HG02623 (cell line): ENCODE data around the gene DNAJC8.
A peak's percentile ranks its signal among the peaks of the same experiment; 100 is the strongest.

Experiments
- ATAC-seq: cut with Tn5 transposase; IDR thresholded peaks from one replicate; pipeline ENCODE4 v1.9.1; 2021; ENCODE audit warnings: moderate library complexity; ENCODE audit not compliant: unreplicated experiment

DNAJC8 gene

DNA sequence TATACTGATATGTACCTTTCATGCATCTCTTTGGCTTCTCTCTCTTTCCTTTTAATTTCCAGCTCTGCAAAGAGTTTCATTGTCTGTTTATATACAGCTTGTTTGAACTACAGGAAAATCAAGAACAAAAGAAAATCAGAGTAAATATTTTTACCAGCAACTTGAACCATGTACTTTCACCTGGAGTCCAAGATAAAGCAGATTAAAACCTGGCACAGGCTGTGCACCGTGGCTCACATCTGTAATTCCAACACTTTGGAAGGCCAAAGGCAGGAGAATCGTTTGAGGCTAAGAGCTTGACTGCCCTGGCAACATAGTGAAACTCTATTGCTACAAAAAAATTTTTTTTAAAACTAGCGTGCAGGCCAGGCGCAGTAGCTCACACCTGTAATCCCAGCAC lies 27.6 kb downstream of the DNAJC8 start:
- ATAC-seq, result no peak

DNA sequence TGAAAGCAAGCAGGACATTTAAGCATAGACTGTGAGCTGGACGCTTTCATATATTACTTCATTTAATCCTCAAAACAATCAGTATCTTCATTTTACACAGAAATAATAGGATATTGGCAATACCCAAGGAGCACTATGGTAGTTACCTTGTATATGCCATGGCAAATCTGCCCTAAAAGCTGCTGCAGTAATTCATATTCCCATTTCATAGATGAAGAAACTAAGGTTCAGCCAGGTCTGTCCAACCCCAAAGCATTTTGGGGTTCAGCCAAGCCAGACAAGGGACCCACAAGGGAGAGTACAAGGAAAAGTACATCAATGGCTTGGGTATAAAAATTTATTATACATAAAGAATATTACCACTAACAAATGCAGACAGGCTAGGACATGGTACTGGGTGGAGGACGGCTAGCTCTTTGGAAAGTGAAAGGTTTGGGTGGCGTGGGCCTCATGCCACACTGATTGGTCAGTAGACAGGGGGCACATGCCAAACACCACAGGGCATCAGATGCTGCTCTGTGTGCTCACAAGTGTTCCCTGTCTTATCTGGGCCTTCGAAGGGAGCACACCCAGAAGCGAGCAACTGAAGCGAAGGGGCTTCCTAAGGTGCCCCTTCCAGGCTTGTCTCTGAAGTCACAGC lies 32.5 kb downstream of the DNAJC8 start:
- no peak for ATAC-seq

DNA sequence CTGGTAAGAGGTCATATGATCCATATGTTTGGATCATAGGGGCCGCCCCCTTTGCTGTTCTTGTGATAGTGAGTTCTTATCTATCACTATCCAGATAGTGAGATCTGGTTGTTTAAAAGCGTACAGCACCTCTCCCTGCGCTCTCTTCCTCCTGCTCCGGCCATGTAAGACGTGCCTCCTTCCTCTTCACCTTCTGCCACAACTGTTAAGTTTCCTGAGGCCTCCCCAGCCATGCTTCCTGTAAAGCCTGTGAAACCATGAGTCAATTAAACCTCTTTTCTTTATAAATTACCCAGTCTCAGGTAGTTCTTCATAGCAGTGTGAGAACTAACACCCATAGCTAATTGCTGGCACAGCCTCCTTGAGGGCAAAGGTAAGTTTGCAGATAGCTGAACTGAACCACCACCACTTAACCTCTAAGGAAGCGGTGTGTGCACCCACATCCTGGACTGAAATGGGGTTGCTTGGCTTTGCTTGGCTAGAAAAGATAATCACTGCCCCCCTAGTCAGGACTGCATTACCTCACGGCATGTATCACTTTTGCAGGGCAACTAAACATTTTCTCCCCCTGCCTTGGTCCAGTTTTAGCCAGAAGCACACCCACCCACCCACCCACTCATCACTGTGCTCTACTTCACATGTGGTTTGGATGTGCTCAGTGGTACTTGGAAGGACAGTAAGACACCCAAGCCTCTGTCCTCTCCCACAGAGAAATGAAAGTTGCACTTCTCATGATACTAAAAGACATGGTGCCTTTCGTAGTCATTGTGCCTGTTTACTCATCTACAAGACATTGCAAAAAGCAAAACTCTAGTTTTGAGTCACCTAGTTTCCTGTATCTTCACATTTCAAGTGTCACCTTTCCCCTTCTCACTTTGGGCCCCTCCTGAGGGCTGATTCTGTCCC lies 33.2 kb downstream of the DNAJC8 start:
- peak; percentile 77 for ATAC-seq

DNA sequence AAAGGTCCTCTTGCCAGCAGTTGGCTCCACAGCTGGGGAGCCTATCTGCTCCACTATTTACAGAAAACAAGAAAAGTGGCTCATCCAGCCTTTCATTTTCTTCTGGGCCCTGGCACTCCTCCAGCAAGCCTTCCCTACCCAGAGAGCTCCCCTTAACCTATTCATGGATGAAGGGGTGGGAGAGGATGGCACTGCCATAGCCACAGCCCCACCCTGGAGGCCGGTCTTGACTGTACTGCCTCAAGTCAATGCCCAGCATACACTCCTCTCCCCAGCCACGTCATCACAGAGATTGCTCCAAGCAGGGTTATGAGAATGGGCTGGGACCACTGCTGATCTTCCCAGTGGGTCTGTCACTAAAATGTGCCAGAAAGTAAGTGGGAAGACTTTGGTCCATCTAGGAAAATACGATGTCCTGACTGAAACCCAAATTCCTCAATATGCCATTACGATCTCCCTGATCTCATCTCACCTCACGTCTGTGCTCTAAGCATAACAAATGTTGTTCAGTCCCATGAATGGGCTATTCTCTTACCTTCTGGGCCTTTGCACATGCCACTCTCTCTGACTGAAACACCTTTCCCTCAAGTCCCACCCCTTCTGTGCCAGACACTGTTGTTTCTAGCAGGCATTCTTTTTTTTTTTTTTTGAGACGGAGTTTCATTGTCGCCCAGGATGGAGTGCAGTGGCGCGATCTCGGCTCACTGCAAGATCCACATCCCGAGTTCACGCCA lies 35.0 kb downstream of the DNAJC8 start:
- no peak for ATAC-seq

DNA sequence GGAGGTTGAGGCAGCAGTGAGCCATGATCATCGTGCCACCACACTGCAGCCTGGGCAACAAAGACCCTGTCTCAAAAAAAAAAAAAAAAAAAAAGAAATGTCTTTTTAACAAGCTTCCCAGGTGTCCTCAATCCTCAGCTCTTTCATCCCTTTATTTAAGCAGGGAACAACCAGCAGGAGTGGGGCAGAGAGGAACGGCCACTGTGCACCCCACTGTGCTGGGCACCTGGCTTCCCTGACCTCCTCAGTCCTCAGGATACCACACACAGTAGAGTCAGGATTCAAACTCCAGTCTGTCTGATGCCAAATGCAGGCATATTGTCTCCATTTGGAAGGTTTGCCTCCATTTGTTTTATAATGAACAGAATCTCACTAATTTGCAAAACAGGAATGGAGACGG lies 36.5 kb downstream of the DNAJC8 start:
- ATAC-seq, result no peak

DNA sequence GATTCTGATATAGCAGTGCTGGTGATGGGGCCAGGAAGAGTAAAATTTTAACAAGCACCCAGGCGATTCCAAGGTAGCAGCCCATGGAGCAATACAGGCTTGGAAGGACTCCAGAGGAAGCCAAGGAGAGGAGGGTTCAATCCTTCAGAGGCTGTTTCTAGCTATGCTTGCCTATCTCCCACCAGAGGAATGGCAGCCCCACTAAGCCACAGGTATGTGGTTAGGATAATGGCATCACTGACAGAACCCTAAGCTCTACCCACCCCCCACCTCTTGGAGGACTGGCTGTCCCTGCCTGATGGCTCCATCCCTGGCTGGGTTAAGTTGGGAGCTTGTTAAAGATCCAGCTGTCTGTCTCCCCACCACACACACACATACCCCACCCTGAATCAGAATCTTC lies 37.0 kb downstream of the DNAJC8 start:
- no peak for ATAC-seq

DNA sequence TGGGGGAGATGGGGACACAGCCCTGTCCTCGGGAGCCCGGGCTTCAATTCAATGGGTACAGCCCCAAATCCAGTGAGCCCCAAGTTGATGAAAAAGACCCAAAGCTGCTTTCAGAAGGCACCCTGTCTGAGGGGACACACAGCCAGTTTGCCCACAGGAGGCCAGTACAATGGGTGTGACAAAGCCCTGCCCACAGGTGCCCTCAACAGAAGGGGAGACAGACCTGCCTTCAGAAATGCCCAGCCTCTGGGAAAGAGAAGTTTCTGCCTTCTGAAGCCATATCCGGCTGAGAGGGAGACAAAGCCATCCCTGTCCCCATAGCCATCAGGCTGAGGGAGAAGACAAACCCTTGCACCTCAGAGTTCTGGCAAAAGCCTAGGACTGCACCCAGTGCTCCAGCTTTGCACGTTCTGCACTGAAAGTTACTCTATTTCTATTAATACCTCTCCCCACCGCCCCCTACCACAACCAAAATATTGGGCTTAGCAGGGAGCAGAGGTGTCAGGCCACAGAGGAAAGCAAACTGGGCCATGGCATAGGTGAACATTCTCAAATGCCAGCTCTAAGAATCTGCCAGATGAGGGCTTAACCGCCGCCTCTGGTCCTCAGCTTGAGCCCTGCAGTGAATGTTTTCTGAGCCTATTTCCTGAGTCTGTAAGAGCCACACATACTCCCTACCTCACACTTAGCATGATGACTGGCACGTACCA lies 38.3 kb downstream of the DNAJC8 start:
- ATAC-seq, result no peak

DNA sequence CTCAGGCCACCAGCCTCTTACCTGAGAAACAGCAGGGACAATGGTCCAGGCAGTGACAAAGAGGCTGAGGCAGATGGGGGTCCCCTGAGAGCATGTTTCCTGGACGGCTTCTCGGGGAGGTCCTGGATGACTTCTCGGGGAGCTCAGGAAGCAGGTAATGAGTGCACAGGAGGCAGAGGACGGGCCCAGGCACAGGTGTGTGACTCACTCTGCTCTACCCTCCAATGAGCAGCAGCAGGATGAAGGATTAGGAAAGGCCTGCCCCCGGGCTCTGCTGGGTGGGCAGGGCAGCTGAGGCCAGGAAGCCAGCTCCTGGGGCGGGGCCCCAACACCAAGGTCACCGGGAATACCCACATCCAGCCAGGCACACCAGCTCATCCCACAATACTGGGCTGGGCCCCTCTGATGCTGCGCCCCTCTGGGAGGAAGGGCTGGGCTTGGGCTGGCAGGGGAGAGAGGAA lies 39.1 kb downstream of the DNAJC8 start:
- no peak for ATAC-seq

DNA sequence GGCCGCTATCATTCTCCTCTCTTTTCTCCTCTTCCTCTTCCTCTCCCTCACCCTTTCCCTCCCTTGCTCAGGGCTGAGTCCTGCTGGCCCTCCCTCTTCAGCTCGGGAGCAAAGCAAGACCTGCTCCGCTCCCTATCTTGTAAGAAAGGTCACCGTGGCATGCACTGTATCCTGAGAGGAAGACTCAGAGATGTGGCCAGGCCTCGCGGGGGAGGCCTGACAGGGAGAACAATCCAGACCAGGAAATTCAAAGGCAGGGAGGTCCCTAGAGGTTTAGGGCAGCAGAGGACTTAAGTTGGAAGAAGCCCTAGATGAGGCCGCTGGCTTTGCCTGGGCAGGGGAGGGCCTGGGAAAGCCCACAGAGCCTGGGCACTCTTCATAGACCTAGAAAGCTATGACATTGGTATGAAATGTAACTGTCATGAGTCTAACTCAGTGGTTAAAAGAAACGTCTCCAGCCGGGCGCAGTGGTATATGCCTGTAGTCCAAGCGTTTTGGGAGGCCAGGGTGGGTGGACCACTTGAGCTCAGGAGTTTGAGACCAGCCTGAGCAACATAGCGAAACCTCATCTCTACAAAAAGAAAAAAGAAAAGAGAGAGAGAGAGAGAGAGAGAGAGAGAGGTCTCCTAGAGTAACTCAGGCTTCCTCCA lies 41.7 kb downstream of the DNAJC8 start:
- ATAC-seq, result no peak

DNA sequence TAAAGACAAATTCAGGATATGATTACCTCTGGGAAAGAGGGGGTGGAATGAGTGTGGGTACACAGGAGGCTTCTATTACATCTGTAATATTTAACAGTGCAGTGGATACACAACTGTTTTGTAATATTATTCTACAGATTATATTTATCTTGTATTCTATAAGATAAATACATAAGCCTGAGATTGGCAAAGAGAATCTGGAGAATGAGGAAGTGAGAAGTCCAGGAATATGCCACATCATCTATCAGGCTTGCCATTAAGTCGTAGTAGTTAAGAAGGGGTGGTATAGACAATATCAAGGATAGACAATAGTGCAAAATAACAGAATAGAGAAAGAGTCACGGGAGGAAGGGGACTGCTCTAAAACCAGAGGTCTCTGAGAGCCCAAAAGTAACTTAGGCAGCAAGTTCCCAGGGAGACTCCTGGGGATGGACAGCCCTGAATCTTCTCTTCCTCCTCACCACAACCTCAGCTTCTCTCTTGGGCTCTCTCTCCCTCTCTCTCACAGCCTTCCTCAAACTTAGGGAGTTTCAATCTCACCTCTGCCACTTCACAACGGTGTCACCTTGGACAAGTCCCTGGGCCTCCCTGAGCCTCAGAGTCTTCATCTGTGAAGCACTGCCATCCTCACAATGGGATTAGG lies 42.4 kb downstream of the DNAJC8 start:
- ATAC-seq, result no peak

DNA sequence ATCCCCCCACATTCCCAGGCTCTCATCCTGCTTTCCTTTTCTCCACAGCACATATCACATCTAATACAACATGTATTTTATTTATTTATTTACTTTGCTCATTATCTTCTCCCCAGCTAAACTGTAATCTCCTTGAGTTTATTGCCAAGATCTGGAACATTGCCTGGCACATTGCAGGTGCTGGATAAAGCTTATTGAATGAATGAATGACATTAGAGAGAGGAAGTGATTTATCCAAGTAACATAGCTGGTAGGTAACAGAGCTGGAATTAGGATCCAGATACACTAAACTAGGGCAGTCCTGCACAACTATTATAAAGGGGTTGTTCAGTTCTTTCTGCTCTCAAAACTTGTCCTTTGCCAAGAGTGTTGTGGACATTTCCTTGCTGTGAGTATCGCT lies 47.8 kb downstream of the DNAJC8 start:
- ATAC-seq, result no peak

DNA sequence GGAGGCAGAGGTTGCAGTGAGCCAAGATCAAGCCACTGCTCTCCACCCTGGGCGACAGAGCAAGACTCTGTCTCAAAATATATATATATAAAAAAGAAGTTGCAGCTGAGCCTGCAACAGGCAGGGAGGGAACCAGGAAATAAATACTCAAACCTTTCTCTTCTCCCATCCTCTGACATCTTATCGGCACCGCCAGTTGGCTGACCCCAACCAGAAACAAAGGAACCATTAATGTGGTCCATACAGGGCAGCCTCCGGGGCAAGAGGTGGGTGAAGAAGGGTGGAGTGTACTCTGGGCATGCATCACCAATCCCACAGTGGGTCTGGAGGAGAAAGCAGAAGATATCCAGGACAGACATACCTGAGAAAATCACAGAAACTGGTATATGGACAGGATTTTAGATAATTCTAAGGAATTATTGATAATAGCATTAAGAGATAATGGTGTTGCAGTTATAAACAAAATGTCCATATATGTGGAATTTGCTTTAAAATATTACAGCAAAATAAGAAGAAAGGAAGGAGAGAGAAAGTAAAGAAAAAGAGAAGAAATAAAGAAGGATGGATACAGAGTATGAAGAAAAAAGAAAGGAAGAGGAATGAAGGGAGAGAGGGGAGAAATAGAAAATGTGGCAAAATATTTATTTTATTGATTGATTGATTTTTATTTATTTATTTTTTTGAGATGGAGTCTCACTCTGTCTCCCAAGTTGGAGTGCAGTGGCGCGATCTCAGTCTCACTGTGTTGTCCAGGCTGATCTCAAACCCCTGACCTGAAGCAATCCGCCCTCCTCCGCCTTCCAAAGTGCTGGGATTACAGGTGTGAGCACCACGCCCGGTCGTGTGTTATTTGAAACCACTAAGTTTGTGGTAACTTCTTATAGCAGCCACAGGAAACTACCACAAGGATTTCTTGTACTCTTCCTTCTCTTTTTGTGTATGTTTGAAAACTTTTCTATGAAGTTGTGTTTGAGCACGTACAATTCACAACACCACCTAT lies 52.2 kb downstream of the DNAJC8 start:
- no peak for ATAC-seq

DNA sequence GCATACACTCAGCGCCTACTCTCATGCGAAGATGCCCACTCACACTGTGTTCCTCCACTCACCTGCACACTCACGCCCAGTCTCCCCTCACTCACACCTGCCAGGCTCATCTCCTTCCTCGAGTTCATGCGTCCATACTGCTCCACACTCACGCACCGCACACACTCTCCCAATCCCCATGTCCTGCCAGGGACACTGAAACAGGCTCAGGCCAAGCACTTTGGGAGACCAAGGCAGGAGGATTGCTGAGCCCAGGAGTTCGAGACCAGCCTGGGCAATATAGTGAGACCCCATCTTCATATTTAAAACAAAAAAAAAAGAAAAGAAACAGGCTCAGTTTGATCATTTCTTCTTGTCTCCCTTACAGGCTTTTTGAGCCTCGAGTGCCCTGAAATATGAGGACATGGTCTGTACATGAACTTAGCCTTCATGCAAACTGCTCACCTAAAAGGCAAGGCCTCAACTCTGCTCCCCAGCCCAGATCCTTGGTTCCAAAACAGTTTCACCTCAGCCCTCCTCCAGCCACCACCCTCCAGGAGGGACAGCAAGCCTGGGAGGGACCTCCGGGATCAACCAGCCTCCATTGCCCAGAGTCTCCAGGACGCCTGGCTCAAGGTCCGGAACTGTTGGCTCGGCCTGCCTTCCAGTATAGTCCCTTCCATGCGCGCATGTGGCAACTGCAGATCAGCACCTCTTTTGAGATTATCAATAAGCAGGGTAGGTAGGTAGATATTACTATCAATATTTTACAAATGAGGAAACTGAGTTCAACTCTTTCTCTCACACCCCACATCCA lies 53.9 kb downstream of the DNAJC8 start:
- ATAC-seq, result no peak

DNA sequence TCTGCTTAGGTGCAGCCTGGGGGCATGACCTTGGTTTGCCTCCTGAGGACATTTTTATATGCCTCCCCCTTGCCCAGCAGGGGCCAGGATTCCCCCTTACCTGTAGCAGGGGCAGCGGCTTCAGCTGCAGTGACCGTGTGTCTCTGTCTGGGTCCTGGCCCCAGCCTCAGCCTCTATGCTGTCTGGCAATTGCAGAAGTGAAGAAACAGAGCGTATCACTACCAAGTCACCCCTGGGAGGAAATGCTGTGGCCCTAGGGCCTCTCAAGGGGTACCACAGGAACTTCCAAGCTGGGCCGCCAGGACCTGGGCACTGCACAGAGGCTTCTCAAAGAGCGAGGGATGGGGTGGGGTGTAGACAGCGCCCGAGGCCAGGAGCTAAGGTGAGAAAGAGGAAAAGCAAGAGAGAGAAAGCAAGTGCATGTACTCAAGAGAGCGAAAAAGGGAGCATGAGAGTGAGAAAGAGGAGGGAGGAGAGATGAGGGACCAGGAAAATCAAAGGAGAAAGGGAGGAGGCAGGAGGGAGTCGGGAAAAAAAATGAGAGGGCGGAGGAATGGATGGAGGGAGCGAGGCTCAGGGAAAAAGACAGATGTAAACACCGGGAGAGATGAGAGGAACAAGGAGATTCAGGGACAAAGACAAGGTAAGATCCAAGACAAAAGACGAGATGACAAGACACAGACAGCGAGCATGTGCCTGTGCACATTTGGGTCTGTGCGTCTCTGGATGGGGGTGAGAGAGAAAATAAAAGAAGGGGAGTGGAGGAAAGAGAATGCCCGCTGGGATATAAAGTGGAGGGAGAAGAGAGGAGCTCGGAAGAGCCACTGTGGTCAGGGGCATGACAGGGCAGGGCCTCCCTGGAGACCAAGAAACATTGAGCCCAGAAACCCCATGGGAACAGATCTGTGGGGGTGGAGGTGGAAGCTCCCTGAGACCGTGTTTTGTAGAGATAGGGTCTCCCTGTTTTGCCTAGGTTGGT lies 56.0 kb downstream of the DNAJC8 start, which contains the start of gene PTAFR:
PTAFR (minus strand) TSS at position 199 of the 979 bp plus-strand sequence. CDS start 25,669 bp downstream, outside the sequence.
- ATAC-seq, result no peak

DNA sequence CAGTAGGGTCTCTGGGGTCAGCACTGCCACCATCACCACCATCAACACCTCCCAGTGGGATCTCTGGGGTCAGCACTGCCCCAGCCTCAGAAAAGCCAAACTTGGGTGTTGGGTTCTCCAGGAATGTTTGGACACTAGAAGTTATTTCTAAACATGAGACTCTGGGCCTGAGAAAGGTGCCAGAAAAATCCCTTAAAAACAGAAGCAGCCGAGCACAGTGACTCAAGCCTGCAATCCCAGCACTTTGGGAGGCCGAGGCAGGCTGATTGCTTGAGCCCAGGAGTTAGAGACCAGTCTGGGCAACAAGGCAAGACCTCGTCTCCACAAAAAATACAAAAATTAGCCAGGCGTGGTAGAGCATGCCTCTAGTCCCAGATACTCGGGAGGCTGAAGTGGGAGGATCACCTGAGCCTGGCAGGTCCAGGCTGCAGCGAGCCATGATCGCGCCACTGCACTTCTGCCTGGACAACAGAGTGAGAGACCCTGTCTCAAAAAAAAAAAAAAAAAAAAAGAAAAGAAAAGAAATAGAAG lies 56.8 kb downstream of the DNAJC8 start:
- no peak for ATAC-seq

DNA sequence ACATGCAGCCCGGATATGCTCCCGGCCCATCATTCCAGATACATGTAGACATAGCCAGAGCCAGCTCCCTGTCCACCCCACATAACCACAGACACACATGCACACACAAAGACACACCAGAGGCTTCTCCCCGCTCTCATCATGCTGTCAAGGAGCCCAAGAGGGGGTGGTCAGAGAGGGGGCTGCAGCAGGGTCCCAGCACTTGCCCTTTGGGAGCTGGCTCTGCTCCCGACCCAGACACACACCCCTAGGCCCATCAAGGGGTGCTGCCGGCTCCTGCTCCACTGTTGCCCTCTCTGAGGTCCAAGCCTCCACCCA lies 58.9 kb downstream of the DNAJC8 start:
- no peak for ATAC-seq
